Neuron (in vitro differentiated cells): ENCODE measurements around the gene MRPL40.

Experiments used
- H2AFZ ChIP-seq: one replicate; pipeline ENCODE4 v1.6.1; 2013; ENCODE audit warnings: low read depth, mild to moderate bottlenecking, inconsistent platforms, low read length, moderate library complexity
- H3K27me3 ChIP-seq: one replicate; pipeline ENCODE4 v1.6.1; 2013; ENCODE audit warnings: low read length; ENCODE audit not compliant: insufficient read depth
- H3K36me3 ChIP-seq: one replicate; pipeline ENCODE4 v1.6.1; 2013; ENCODE audit warnings: low read length; ENCODE audit not compliant: insufficient read depth
- H3K4me1 ChIP-seq: one replicate; pipeline ENCODE4 v1.6.1; 2013; ENCODE audit warnings: low read length; ENCODE audit not compliant: insufficient read depth
- H3K4me3 ChIP-seq: 2 replicates; pipeline ENCODE4 v1.5.1; 2013; ENCODE audit warnings: mild to moderate bottlenecking, low read length, moderate library complexity
- H3K9me3 ChIP-seq: one replicate; pipeline ENCODE4 v1.6.1; 2013; ENCODE audit warnings: low read length

Gene MRPL40

GRCh38 chr22:19450363-19451175, 18.2 kb downstream of the MRPL40 start:
- peaks cover 25% of the 10 kb centered on the region for H3K4me1 ChIP-seq
- H3K4me3 ChIP-seq: no peak overlapping the region
- H3K9me3 ChIP-seq: no peaks in the 10 kb centered on the region
- no peaks in the 10 kb centered on the region for H3K27me3 ChIP-seq
- H2AFZ ChIP-seq: no peak overlapping the region
- H3K36me3 ChIP-seq: peaks cover 54% of the 10 kb centered on the region

GRCh38 chr22:19451570-19451969, 19.2 kb downstream of the MRPL40 start:
- H3K9me3 ChIP-seq: no peaks in the 10 kb centered on the region
- no peak overlapping the region for H3K4me3 ChIP-seq
- peaks cover 64% of the 10 kb centered on the region for H3K36me3 ChIP-seq
- no peaks in the 10 kb centered on the region for H3K27me3 ChIP-seq
- no peak overlapping the region for H2AFZ ChIP-seq
- peaks cover 17% of the 10 kb centered on the region for H3K4me1 ChIP-seq

- no peaks in the 10 kb centered on the region for H3K9me3 ChIP-seq
- no peaks in the 10 kb centered on the region for H3K27me3 ChIP-seq
- H3K4me3 ChIP-seq: no peak overlapping the region
- no peak overlapping the region for H2AFZ ChIP-seq
- H3K36me3 ChIP-seq: peaks cover 77% of the 10 kb centered on the region
- H3K4me1 ChIP-seq: peaks cover 6% of the 10 kb centered on the region
These were observed 21.4 kb downstream of the MRPL40 start for GRCh38 chr22:19453718-19454117.

GRCh38 chr22:19454156-19454555, 21.8 kb downstream of the MRPL40 start:
- H3K36me3 ChIP-seq: peaks cover 74% of the 10 kb centered on the region

GRCh38 chr22:19455033-19455432, 22.7 kb downstream of the MRPL40 start:
- peaks cover 69% of the 10 kb centered on the region for H3K36me3 ChIP-seq
- H3K9me3 ChIP-seq: no peaks in the 10 kb centered on the region
- H3K27me3 ChIP-seq: no peaks in the 10 kb centered on the region
- H3K4me1 ChIP-seq: no peaks in the 10 kb centered on the region
- no peak overlapping the region for H3K4me3 ChIP-seq
- H2AFZ ChIP-seq: no peak overlapping the region

More at GRCh38 chr22:19454156-19454555, 21.8 kb downstream of the MRPL40 start:
- Histone ChIP-seq H3K4me1 (peaks cover 2% of the 10 kb centered on the region), H3K27me3 (no peaks in the 10 kb centered on the region), H2AFZ (no peak overlapping the region), H3K4me3 (no peak overlapping the region), H3K9me3 (no peaks in the 10 kb centered on the region)

- Histone ChIP-seq H2AFZ (no peak overlapping the region), H3K4me1 (no peaks in the 10 kb centered on the region), H3K4me3 (no peak overlapping the region), H3K36me3 (peaks cover 68% of the 10 kb centered on the region), H3K27me3 (no peaks in the 10 kb centered on the region), H3K9me3 (no peaks in the 10 kb centered on the region)
These were observed 23.4 kb downstream of the MRPL40 start for GRCh38 chr22:19455585-19456370.

- H2AFZ ChIP-seq: no peak overlapping the region
- no peaks in the 10 kb centered on the region for H3K9me3 ChIP-seq
- H3K4me3 ChIP-seq: no peak overlapping the region
- peaks cover 71% of the 10 kb centered on the region for H3K36me3 ChIP-seq
- no peaks in the 10 kb centered on the region for H3K4me1 ChIP-seq
- no peaks in the 10 kb centered on the region for H3K27me3 ChIP-seq
These were observed 24.2 kb downstream of the MRPL40 start for GRCh38 chr22:19456541-19456940.

GRCh38 chr22:19457828-19458428, 25.6 kb downstream of the MRPL40 start:
- no peak overlapping the region for H2AFZ ChIP-seq
- no peaks in the 10 kb centered on the region for H3K4me1 ChIP-seq
- H3K27me3 ChIP-seq: no peaks in the 10 kb centered on the region
- no peak overlapping the region for H3K4me3 ChIP-seq
- no peaks in the 10 kb centered on the region for H3K9me3 ChIP-seq
- H3K36me3 ChIP-seq: peaks cover 63% of the 10 kb centered on the region

GRCh38 chr22:19460036-19460435, 27.7 kb downstream of the MRPL40 start:
- Histone ChIP-seq H3K4me3 (no peak overlapping the region), H3K9me3 (no peaks in the 10 kb centered on the region), H3K27me3 (no peaks in the 10 kb centered on the region), H2AFZ (no peak overlapping the region), H3K4me1 (no peaks in the 10 kb centered on the region), H3K36me3 (peaks cover 60% of the 10 kb centered on the region)

GRCh38 chr22:19461506-19461905, 29.2 kb downstream of the MRPL40 start:
- Histone ChIP-seq H3K27me3 (no peaks in the 10 kb centered on the region), H3K9me3 (no peaks in the 10 kb centered on the region), H3K4me3 (no peak overlapping the region), H3K36me3 (peaks cover 58% of the 10 kb centered on the region), H3K4me1 (no peaks in the 10 kb centered on the region), H2AFZ (no peak overlapping the region)

- Histone ChIP-seq H3K4me1 (no peaks in the 10 kb centered on the region), H3K9me3 (no peaks in the 10 kb centered on the region), H3K4me3 (no peak overlapping the region), H2AFZ (no peak overlapping the region), H3K36me3 (peaks cover 61% of the 10 kb centered on the region), H3K27me3 (no peaks in the 10 kb centered on the region)
These were observed 30.7 kb downstream of the MRPL40 start for GRCh38 chr22:19463008-19463407.

GRCh38 chr22:19463491-19464469, 31.4 kb downstream of the MRPL40 start:
- Histone ChIP-seq H3K4me3 (no peak overlapping the region), H2AFZ (no peak overlapping the region), H3K36me3 (peaks cover 67% of the 10 kb centered on the region), H3K9me3 (no peaks in the 10 kb centered on the region), H3K4me1 (no peaks in the 10 kb centered on the region), H3K27me3 (no peaks in the 10 kb centered on the region)
